H1 (cell line): ENCODE results near the gene TMEM255B. TPM values are rescaled to one million over a fixed set of nuclear protein-coding genes. Genes with fewer than 3 reads are reported as not detected.

Experiments used
- CTCF ChIA-PET: fragments of 300-600 bp; sonication (Branson Sonifier 250); formaldehyde crosslinking; loops from one replicate; lab custom pipeline; 2021; ENCODE audit not compliant: partially characterized antibody; lab: Charles Lee
- POLR2A ChIA-PET: fragments of 300-600 bp; sonication (Branson Sonifier 250); formaldehyde crosslinking; loops from one replicate; lab custom pipeline; 2021; ENCODE audit warnings: inconsistent platforms; ENCODE audit not compliant: partially characterized antibody; lab: Charles Lee
- DNase-seq, 2 experiments: peaks; one replicate each; pipeline versions ENCODE4 v3.0.0 to v3.0.0-alpha.2; 2010 to 2022; ENCODE audit warnings: low spot score in 2 of 2, low read depth in 1 of 2, mixed read lengths in 1 of 2
- FAIRE-seq: peaks from 2 replicates; lab custom pipeline; 2011; peaks lifted over from hg19 to GRCh38; lab: Jason Lieb, UNC
- H2AFZ ChIP-seq: 2 replicates; pipeline ENCODE4 v1.8.1; 2012; ENCODE audit warnings: low read length, inconsistent platforms
- H2AK5ac ChIP-seq: 2 replicates; pipeline ENCODE4 v1.6.1; 2013; ENCODE audit warnings: low read depth, low read length
- H2BK120ac ChIP-seq: replicated peaks from 2 replicates; pipeline ENCODE3; 2013; ENCODE audit warnings: low read depth, low read length, inconsistent platforms
- H2BK12ac ChIP-seq: 2 replicates; pipeline ENCODE4 v1.6.1; 2013; ENCODE audit warnings: low read depth, low read length
- H2BK15ac ChIP-seq: 2 replicates; pipeline ENCODE4 v1.6.1; 2013; ENCODE audit warnings: low read length
- H2BK20ac ChIP-seq: 2 replicates; pipeline ENCODE4 v1.6.1; 2013; ENCODE audit warnings: low read length
- H2BK5ac ChIP-seq: 2 replicates; pipeline ENCODE4 v1.6.1; 2013; ENCODE audit warnings: low read depth, low read length
- H3K14ac ChIP-seq: 2 replicates; pipeline ENCODE4 v1.6.1; 2013; ENCODE audit warnings: inconsistent platforms; ENCODE audit not compliant: insufficient read length
- H3K18ac ChIP-seq: 2 replicates; pipeline ENCODE4 v1.6.1; 2013; ENCODE audit warnings: low read length; ENCODE audit errors: extremely low read depth
- H3K23ac ChIP-seq: 2 replicates; pipeline ENCODE4 v1.6.1; 2013; ENCODE audit warnings: inconsistent platforms; ENCODE audit not compliant: insufficient read length
- H3K23me2 ChIP-seq: 2 replicates; pipeline ENCODE4 v1.6.1; 2013; ENCODE audit warnings: low read depth, low read length
- H3K27ac ChIP-seq: 2 replicates; pipeline ENCODE4 v1.6.1; 2011; ENCODE audit warnings: low read depth, low read length, inconsistent platforms
- H3K27me3 ChIP-seq, 4 experiments: replicated peaks in 1 of 4; 1 replicate in 1 of 4; 2 replicates in 3 of 4; pipeline versions ENCODE4 v1.6.1 to v1.8.1; 2011 to 2013; ENCODE audit warnings: low read length in 3 of 4, mild to moderate bottlenecking in 3 of 4, inconsistent platforms in 2 of 4, mixed read lengths in 2 of 4, moderate library complexity in 1 of 4; ENCODE audit not compliant: control insufficient read depth in 3 of 4, insufficient read depth in 3 of 4; ENCODE audit errors: extremely low read depth in 1 of 4
- H3K36me3 ChIP-seq, 4 experiments: 2 replicates each; pipeline versions ENCODE4 v1.6.1 to v1.8.1; 2011 to 2013; ENCODE audit warnings: mild to moderate bottlenecking in 4 of 4, low read length in 3 of 4, moderate library complexity in 2 of 4, control low read depth in 1 of 4, inconsistent platforms in 1 of 4; ENCODE audit not compliant: insufficient read depth in 4 of 4, control insufficient read depth in 2 of 4
- H3K4ac ChIP-seq: replicated peaks from 2 replicates; pipeline ENCODE3; 2013; ENCODE audit warnings: low read length, low read depth, mixed read lengths, inconsistent platforms; ENCODE audit not compliant: insufficient read length
- H3K4me1 ChIP-seq, 4 experiments: replicated peaks in 1 of 4; 1 replicate in 1 of 4; 2 replicates in 3 of 4; pipeline versions ENCODE4 v1.6.1 to v1.8.1; 2011 to 2013; ENCODE audit warnings: low read length in 3 of 4, inconsistent platforms in 2 of 4, mixed read lengths in 1 of 4; ENCODE audit not compliant: insufficient read depth in 4 of 4, control insufficient read depth in 3 of 4
- H3K4me2 ChIP-seq, 2 experiments: 2 replicates each; pipeline versions ENCODE4 v1.6.1 to v1.8.1; 2011 to 2013; ENCODE audit warnings: low read depth in 2 of 2, low read length in 2 of 2, control low read depth in 1 of 2, inconsistent platforms in 1 of 2, mild to moderate bottlenecking in 1 of 2; ENCODE audit not compliant: insufficient read depth in 1 of 2
- H3K4me3 ChIP-seq, 4 experiments: fragments of 200-600, 300-600 bp in 1 of 4; sonication (generic), shearing (Covaris generic), sonication (Bioruptor Twin) in 1 of 4; 2 replicates each; pipeline versions ENCODE4 v1.5.1 to v1.8.1; 2011 to 2016; ENCODE audit warnings: low read length in 4 of 4, low read depth in 3 of 4, control low read depth in 2 of 4, inconsistent platforms in 2 of 4, mild to moderate bottlenecking in 2 of 4, mixed read lengths in 1 of 4, moderate library complexity in 1 of 4; ENCODE audit not compliant: insufficient read depth in 2 of 4; ENCODE audit errors: extremely low read depth in 1 of 4
- H3K56ac ChIP-seq: replicated peaks from 2 replicates; pipeline ENCODE3; 2013; ENCODE audit warnings: low read depth, mild to moderate bottlenecking, mixed read lengths, low read length, inconsistent platforms; ENCODE audit not compliant: insufficient read length
- H3K79me1 ChIP-seq: 2 replicates; pipeline ENCODE4 v1.6.1; 2013; ENCODE audit warnings: low read depth, low read length, control low read depth
- H3K79me2 ChIP-seq, 2 experiments: 2 replicates each; pipeline versions ENCODE4 v1.6.1 to v1.8.1; 2012 to 2013; ENCODE audit warnings: low read length in 2 of 2, mild to moderate bottlenecking in 2 of 2, inconsistent platforms in 1 of 2; ENCODE audit not compliant: insufficient read depth in 2 of 2, control insufficient read depth in 1 of 2
- H3K9ac ChIP-seq, 4 experiments: replicated peaks in 1 of 4; 1 replicate in 1 of 4; 2 replicates in 3 of 4; pipeline versions ENCODE4 v1.6.1 to v1.8.1; 2011 to 2013; ENCODE audit warnings: low read depth in 3 of 4, low read length in 3 of 4, control low read depth in 2 of 4, mild to moderate bottlenecking in 2 of 4, moderate library complexity in 2 of 4, inconsistent platforms in 1 of 4; ENCODE audit errors: extremely low read depth in 1 of 4
- H3K9me3 ChIP-seq, 2 experiments: 2 replicates each; pipeline versions ENCODE4 v1.6.1 to v1.8.1; 2012 to 2013; ENCODE audit warnings: mild to moderate bottlenecking in 2 of 2, moderate library complexity in 2 of 2, control low read depth in 1 of 2, inconsistent platforms in 1 of 2, low read depth in 1 of 2, low read length in 1 of 2, mixed read lengths in 1 of 2; ENCODE audit not compliant: insufficient read depth in 2 of 2
- H4K20me1 ChIP-seq, 2 experiments: replicated peaks in 1 of 2; 2 replicates each; pipeline versions ENCODE3 to v1.8.1; 2011 to 2013; ENCODE audit warnings: inconsistent platforms in 2 of 2, low read length in 2 of 2, mild to moderate bottlenecking in 1 of 2; ENCODE audit not compliant: insufficient read depth in 2 of 2, control insufficient read depth in 1 of 2
- H4K5ac ChIP-seq: 2 replicates; pipeline ENCODE4 v1.6.1; 2013; ENCODE audit warnings: low read length, low read depth, mixed read lengths, inconsistent platforms; ENCODE audit not compliant: insufficient read length
- H4K8ac ChIP-seq: 2 replicates; pipeline ENCODE4 v1.8.0; 2013; ENCODE audit warnings: mild to moderate bottlenecking, moderate library complexity, low read length, inconsistent platforms; ENCODE audit not compliant: insufficient read depth; ENCODE audit errors: extremely low read depth
- H4K91ac ChIP-seq: replicated peaks from 2 replicates; pipeline ENCODE3; 2013; ENCODE audit warnings: low read length, mixed read lengths, inconsistent platforms; ENCODE audit not compliant: insufficient read length
- BRCA1 ChIP-seq: IDR thresholded peaks from 2 replicates; pipeline ENCODE4 v1.6.1; 2012; ENCODE audit warnings: low read depth, low read length, improper control_type of control experiment
- CHD2 ChIP-seq: IDR thresholded peaks from 2 replicates; pipeline ENCODE4 v1.6.1; 2012; ENCODE audit warnings: low read length, improper control_type of control experiment
- CTCF ChIP-seq, 3 experiments: IDR thresholded peaks; 1 replicate in 2 of 3; 2 replicates in 1 of 3; pipeline versions ENCODE4 v1.5.1 to v1.6.1; 2011; ENCODE audit warnings: low read length in 3 of 3, mild to moderate bottlenecking in 3 of 3, inconsistent platforms in 2 of 3, low read depth in 1 of 3, moderate library complexity in 1 of 3; ENCODE audit not compliant: insufficient read depth in 1 of 3; ENCODE audit errors: control extremely low read depth in 1 of 3
- E2F6 ChIP-seq: IDR thresholded peaks from 2 replicates; pipeline ENCODE4 v1.6.1; 2012; ENCODE audit warnings: inconsistent platforms
- GABPA ChIP-seq: IDR thresholded peaks from 2 replicates; pipeline ENCODE4 v1.6.1; 2011; ENCODE audit warnings: mild to moderate bottlenecking, low read length, moderate library complexity, borderline replicate concordance; ENCODE audit not compliant: insufficient read depth
- JUND ChIP-seq: IDR thresholded peaks from 2 replicates; pipeline ENCODE4 v1.6.1; 2011; ENCODE audit warnings: mild to moderate bottlenecking, improper control_type of control experiment, low read length
- RBBP5 ChIP-seq: IDR thresholded peaks from 2 replicates; pipeline ENCODE4 v1.7.1; 2012; ENCODE audit warnings: low read depth, mild to moderate bottlenecking, inconsistent platforms, low read length, moderate library complexity, borderline replicate concordance
- RFX5 ChIP-seq: IDR thresholded peaks from 2 replicates; pipeline ENCODE4 v1.6.1; 2011; ENCODE audit warnings: low read depth, low read length, improper control_type of control experiment, borderline replicate concordance
- YY1 ChIP-seq: IDR thresholded peaks from 2 replicates; pipeline ENCODE4 v1.6.1; 2011; ENCODE audit warnings: low read depth, mild to moderate bottlenecking, low read length
- ZNF274 ChIP-seq: IDR thresholded peaks from 2 replicates; pipeline ENCODE4 v1.7.0; 2012; ENCODE audit warnings: low read length, borderline replicate concordance; ENCODE audit errors: extremely low read depth
- WGBS, 2 experiments: shearing (Covaris generic) in 1 of 2; methylation state at CpG; one replicate each; pipeline versions ENCODE4 v1.1.6 to v1.1.7; 2013 to 2015; ENCODE audit warnings: low lambda C conversion rate in 2 of 2, mixed read lengths in 2 of 2, inconsistent platforms in 1 of 2, low coverage in 1 of 2, missing lambda C conversion rate in 1 of 2; ENCODE audit not compliant: insufficient replicate concordance in 2 of 2, insufficient coverage in 1 of 2, insufficient read length in 1 of 2; ENCODE audit errors: extremely low coverage in 1 of 2, missing lambda C conversion rate in 1 of 2; 5-methylcytosine and 5-hydroxymethylcytosine counted together
- polyA plus RNA-seq, 7 experiments: library from polyadenylated mRNA; depleted of rRNA in 3 of 7; stranded (reverse) in 5 of 7; unstranded in 2 of 7; fragments of >200 nt in 5 of 7; fragments of 200-250 nt in 2 of 7; gene quantifications; 1 replicate in 5 of 7; 2 replicates in 1 of 7; 4 replicates in 1 of 7; pipeline versions ENCODE4 v1.2.1 to v1.2.3, GENCODE V29; 2011 to 2013; ENCODE audit warnings: missing spikeins in 2 of 7, mixed read lengths in 2 of 7
- total RNA-seq: library from RNA; stranded (reverse); fragmentation: NEBNext Ultra II Directional; extraction: Animal tissue kit (Norgen Biotek cat#: 25700); gene quantifications from 2 replicates; pipeline ENCODE4 v1.2.1, GENCODE V29; 2021

Gene TMEM255B
- total and polyA plus RNA-seq, 2 of the 8 experiments (the other 6 are each of a cell fraction or from before 2014, with no cell fraction given), result 3.4 to 4.4 TPM

GRCh38 chr13:113786262-113786841 lies 27.3 kb downstream of the TMEM255B start:
- peak overlapping the region; percentile 93; the same call in 1 of the 2 replicates for H2AK5ac ChIP-seq
- H3K4me1 ChIP-seq, result peaks cover 0 to 6% (median 1%) of the 10 kb centered on the region in 4 experiments; a peak in 2 of 7 replicates
- peak overlapping the region in 1 of 4 experiments; percentile 11; a peak in 1 of 7 replicates for H3K9ac ChIP-seq
- H3K79me1 ChIP-seq, result no peaks in the 10 kb centered on the region
- H3K79me2 ChIP-seq, result peaks cover 0 to 3% of the 10 kb centered on the region in 2 experiments; a peak in 1 of 4 replicates
- H4K5ac ChIP-seq, result no peak overlapping the region
- no peak overlapping the region for H2BK20ac ChIP-seq
- H2BK120ac ChIP-seq, result no peak overlapping the region
- no peak overlapping the region for H3K18ac ChIP-seq
- H3K14ac ChIP-seq, result no peak overlapping the region
- no peak overlapping the region for H4K8ac ChIP-seq
- H4K20me1 ChIP-seq, result peaks cover 0 to 3% of the 10 kb centered on the region in 2 experiments
- no peak overlapping the region for H2BK15ac ChIP-seq
- ChIA-PET POLR2A (no interaction called here), CTCF (no interaction called here)
- no peak overlapping the region for H2AFZ ChIP-seq
- H3K56ac ChIP-seq, result no peak overlapping the region
- H3K9me3 ChIP-seq, result peaks cover 3 to 7% of the 10 kb centered on the region in 2 experiments; a peak in 3 of 4 replicates
- no peak for DNase-seq
- no peak overlapping the region for H3K4me2 ChIP-seq
- H3K4ac ChIP-seq, result no peak overlapping the region
- peaks cover 6% of the 10 kb centered on the region; the same call in 1 of the 2 replicates for H3K23me2 ChIP-seq
- no peak overlapping the region for H3K27ac ChIP-seq
- WGBS, 2 experiments, result 88% methylated on average over 17 of the region's 17 CpGs; no CpG with 5 or more reads in 1 of the 2 experiments
- 0 out of 2 replicates have a peak overlapping the region, but pooled peaks have one; percentile 22 for H2BK12ac ChIP-seq
- H3K23ac ChIP-seq, result no peak overlapping the region
- H3K27me3 ChIP-seq, result no peaks in the 10 kb centered on the region
- no peak for FAIRE-seq
- 0 out of 2 replicates have a peak overlapping the region, but pooled peaks have one; percentile 4 for H2BK5ac ChIP-seq
- H3K4me3 ChIP-seq, result no peak overlapping the region
- H3K36me3 ChIP-seq, result peaks cover 0 to 5% (median 0%) of the 10 kb centered on the region in 4 experiments; a peak in 1 of 8 replicates
- H4K91ac ChIP-seq, result no peak overlapping the region
- TF ChIP-seq E2F6 (no peak), YY1 (no peak), CHD2 (no peak), ZNF274 (no peak), GABPA (no peak), RBBP5 (no peak), BRCA1 (no peak), RFX5 (no peak), JUND (no peak), CTCF (IDR thresholded peaks at IDR 0.05; ENCODE audit: control extremely low read depth in 1 of 3, insufficient read depth in 1 of 3, low read depth in 1 of 3, low read length in 3 of 3) (no peak)
